Measurements from ENCODE around the gene WDHD1.
"Not testable (repeated sequence)": the region's sequence is repeated elsewhere in the genome, so short reads cannot be mapped to it uniquely, and the experiment has no call there.

WDHD1 gene

GRCh38 chr14:55025948-55026347 lies 951 bp downstream of the WDHD1 start:
- DNase-seq (ENCODE audit: extremely low read depth, low read depth) = no peak
- no peak for TF ChIP-seq CTCF (IDR thresholded peaks at IDR 0.05; ENCODE audit: low read depth, low read length)

GRCh38 chr14:55024365-55024764 lies 2.5 kb downstream of the WDHD1 start:
- DNase-seq (ENCODE audit: extremely low read depth, low read depth) = not testable (repeated sequence)

- TF ChIP-seq CTCF (IDR thresholded peaks at IDR 0.05; ENCODE audit: low read depth, low read length) = no peak
- no peak for DNase-seq (ENCODE audit: extremely low read depth, low read depth)
Measured at GRCh38 chr14:55019968-55020554, 6.8 kb downstream of the WDHD1 start.

GRCh38 chr14:55015006-55015405 lies 11.9 kb downstream of the WDHD1 start:
- no peak for DNase-seq (ENCODE audit: extremely low read depth, low read depth)
- TF ChIP-seq CTCF (IDR thresholded peaks at IDR 0.05; ENCODE audit: low read depth, low read length) = no peak

- no peak for DNase-seq (ENCODE audit: extremely low read depth, low read depth)
- no peak for TF ChIP-seq CTCF (IDR thresholded peaks at IDR 0.05; ENCODE audit: low read depth, low read length)
Measured at GRCh38 chr14:55005071-55005470, 21.8 kb downstream of the WDHD1 start.

GRCh38 chr14:55000381-55000780 lies 26.5 kb downstream of the WDHD1 start:
- no peak for DNase-seq (ENCODE audit: extremely low read depth, low read depth)
- no peak for TF ChIP-seq CTCF (IDR thresholded peaks at IDR 0.05; ENCODE audit: low read depth, low read length)

- no peak for TF ChIP-seq CTCF (IDR thresholded peaks at IDR 0.05; ENCODE audit: low read depth, low read length)
Measured at GRCh38 chr14:54985156-54985555, 41.7 kb downstream of the WDHD1 start.

GRCh38 chr14:54981698-54982097 lies 45.2 kb downstream of the WDHD1 start:
- peak; percentile 11; the same call in 1 of the 2 replicates for TF ChIP-seq CTCF (IDR thresholded peaks at IDR 0.05; ENCODE audit: low read depth, low read length)
- no peak for DNase-seq (ENCODE audit: extremely low read depth, low read depth)

More at GRCh38 chr14:54985156-54985555, 41.7 kb downstream of the WDHD1 start:
- DNase-seq (ENCODE audit: extremely low read depth, low read depth) = no peak

Data from AG09319 (cell line).